Measurements from ENCODE around the gene FAM135A.
"Not testable (repeated sequence)": the region's sequence is repeated elsewhere in the genome, so short reads cannot be mapped to it uniquely, and the experiment has no call there.

The FAM135A gene

DNA sequence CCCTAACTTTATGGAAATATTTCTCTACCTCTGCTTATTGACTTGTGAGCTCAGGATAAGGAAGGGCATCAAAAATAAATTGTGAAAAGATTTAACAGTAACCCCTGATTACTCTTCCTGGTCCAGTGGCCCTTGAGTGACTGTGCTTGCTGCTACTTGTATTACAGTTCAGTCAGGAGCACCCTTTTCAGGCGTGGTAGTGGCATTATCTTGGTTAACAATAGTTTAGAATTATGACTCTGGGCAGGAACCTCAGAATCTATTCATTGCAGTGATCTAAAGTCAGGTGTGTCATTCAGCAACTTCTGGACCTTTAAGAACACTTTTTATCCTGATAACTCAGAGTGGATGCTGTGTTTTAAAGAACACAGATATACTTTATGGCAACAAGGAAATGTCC is 43.4 kb downstream of the FAM135A start:
- no peak for DNase-seq

DNA sequence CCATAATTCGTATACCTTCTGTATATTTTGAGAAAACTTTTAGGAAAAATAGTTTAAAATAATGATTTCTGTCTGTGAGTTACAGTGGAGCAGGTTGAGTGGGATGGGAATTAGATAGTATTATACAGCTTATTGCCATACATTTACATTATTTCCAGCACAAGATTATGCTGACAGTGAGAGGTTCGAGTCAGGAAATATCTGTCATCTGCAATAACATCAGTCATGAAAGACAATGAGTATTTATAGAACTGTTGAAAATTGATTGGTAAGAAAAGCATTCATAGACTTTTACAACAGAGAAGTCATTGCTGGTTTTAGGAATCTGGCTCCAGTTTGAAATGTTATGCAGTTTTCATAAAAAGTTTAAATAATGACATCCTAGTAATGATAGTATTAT is 45.9 kb downstream of the FAM135A start:
- no peak for DNase-seq

DNA sequence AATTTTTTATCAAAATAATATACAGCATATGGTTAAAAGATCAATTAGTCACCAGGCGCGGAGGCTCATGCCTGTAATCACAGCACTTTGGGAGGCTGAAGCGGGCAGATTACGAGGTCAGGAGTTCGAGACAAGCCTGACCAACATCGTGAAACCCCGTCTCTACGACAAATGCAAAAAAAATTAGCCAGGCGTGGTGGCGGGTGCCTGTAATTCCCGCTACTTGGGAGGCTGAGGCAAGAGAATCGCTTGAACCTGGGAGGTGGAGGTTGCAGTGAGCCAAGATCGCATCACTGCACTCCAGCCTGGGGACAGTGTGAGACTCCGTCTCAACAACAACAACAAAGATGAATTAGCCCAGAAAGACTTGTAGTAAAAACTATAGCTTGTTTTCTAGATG is 46.4 kb downstream of the FAM135A start:
- not testable (repeated sequence) for DNase-seq

DNA sequence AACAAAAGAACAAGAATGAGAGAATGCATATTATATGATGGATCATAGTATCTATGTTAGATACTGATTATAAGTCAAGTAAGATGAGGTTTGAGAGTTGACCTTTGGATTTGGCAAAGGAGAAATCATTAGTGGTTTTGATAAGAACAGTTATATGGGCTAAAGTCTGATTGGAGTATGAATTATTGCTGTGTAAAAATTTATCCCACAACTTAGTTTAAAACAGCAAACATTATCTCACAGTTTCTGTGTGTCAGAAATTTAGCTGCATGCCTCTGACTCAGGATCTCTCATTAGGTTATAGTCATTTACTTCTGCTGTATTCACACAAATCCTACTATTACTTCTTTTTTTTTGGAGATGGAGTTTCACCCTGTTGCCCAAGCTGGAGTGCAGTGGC is 56.7 kb downstream of the FAM135A start:
- no peak for DNase-seq

DNA sequence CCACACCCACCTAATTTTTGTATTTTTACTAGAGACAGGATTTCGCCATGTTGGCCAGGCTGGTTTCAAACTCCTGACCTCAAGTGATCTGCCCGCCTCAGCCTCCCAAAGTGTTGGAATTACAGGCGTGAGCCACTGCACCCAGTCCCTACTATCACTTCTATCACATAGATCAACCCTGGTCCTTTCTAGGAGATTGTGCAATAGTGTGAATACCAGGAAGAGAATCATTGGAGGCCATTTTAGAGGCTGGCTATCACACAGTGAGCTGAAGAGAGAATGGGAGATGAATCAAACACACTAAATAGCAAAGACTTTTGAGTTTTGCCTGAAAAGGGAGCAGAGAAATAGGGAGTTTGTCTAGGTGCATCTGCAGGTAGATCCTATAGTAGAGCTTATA is 57.2 kb downstream of the FAM135A start:
- not testable (repeated sequence) for DNase-seq

DNA sequence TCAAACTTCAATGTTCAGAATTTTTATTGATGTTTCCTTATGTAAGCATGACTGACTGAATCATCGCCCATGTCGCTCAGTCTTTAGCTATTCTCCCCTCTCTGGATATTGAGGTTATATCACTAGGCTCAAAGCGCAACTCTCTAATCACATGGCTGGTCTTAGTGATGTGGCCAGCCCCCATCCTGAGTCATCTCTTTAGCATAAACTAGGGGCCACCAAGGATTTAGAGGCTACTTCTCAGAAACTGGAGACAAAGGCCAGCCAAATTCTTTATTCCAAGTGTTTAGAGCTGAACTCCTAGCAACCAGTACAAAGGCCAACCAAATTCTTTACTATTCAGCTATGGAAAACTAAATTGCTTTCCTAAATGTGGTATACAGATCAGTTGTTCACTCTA is 61.4 kb downstream of the FAM135A start:
- peak in 1 of 58 donors; percentile 2 for DNase-seq

DNA sequence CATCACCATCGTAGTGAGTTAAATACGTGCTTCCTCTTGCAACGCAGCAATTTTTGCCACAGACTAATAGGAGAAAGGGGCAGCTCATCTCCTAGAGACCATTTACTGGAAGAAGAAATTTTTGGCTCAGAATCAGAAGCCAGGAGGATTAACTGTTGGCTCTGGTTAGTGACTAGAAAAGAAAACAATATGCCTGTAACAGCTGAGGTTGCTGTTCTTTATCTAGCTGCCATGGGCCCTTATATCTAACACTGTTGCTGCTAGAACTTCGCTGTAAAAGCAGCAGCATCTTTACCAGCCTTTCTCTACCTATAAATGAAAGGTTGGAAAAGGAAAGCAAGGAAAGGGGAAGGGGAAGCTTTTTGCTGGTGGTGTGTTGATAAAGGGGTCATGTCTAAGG is 65.9 kb downstream of the FAM135A start:
- no peak for DNase-seq

DNA sequence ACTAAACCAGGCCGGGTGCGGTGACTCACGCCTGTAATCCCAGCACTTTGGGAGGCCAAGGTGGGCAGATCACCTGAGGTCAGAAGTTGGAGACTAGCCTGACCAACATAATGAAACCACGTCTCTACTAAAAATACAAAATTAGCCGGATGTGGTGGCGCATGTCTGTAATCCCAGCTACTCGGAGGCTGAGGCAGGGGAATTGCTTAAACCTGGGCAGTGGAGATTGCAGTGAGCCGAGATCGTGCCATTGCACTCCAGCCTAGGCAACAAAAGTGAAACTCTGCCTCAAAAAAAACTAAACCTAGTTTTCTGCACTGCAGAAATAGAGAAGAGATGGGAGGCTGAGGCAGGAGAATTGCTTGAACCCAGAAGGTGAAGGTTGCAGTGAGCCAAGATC is 73.3 kb downstream of the FAM135A start:
- DNase-seq: not testable (repeated sequence)

DNA sequence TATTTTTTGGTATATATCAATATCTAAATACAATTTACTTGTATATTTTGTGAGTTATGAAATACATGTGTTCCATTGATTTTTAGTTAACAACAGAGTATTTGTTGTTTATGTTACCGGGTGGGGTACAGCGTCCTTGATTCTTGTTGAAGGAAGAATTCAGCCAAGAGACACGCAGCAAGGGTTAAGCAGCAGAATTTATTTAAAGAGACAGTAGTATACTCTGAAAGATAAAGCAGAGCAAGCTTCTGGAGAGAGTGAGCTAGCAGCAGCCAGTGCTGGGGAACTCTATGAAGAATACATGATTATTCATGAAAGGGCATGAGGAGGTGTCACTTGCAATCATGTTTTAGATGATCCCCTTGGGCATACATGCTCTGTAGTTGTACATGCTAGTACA is 76.1 kb downstream of the FAM135A start:
- no peak for DNase-seq

DNA sequence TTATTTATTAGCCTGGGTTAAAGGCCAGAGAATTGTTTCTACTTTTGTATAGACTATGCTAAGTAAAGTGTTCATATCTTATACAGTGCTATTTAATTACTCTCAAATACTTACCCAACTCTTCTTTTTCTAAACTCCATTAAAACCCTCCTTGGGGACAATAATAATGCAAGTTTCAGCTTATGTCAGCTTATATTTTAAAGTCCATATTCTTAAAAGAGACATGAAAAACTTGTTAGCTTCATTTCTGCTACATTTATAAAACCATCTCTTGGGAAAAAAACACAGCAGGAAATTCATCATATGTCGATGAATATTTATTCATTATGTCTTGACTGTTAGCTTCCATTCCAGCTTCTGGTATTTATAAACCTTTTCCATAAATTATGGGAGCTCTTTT is 81.5 kb downstream of the FAM135A start:
- DNase-seq: no peak

DNA sequence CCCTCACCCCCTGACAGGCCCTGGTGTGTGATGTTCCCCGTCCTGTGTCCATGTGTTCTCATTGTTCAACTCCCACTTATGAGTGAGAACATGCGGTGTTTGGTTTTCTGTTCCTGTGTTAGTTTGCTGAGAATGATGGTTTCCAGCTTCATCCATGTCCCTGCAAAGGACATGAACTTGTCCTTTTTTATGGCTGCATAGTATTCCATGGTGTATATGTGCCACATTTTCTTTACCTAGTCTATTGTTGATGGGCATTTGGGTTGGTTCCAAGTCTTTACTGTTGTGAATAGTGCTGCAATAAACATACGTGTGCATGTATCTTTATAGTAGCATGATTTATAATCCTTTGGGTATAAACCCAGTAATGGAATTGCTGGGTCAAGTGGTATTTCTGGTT is 82.5 kb downstream of the FAM135A start:
- not testable (repeated sequence) for DNase-seq

DNA sequence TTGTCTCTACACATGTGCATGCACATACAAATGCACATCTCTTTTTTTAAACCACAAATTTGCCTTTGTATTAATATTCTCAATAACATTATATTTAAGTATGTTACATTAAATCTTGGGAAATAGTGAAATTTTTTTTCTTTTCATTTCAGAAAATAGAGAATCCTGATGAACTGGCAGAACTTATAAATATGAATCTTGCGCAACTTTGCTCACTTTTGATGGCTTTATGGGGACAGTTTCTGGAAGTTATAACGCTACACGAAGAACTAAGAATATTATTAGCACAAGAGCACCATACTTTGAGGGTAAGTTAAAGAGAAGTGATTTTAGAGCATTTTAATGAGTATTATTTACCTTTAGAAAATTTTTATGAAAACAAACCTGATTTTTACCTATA is 89.2 kb downstream of the FAM135A start:
- no peak for DNase-seq

DNA sequence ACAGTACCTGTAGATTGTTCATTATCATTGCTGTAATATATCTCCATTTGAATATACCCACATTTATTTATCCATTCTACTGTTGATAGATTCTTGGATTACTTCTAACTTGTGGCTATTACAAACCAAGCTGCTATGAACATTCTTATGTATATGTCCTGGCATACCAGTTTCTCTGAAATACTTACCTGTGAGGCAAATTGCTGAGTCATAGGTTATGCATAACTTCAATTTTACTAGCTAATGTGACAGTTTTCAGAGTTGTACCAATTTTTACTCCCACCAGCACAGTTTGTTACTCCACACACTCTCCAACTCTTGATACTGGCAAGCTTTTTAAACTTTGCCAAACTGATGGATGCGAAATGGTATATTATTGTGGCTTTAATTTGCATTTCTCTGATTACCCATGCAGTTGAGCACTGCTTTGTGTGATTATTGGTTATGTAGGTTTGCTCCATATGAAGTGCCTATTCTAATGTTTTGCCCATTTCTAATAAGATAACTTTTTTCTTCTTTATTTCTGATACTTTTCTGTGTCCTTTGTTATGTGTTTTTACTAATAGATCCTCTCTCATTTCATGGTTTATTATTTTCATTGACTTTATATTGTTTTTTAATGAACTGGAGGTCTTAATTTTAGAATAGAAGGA is 90.6 kb downstream of the FAM135A start:
- DNase-seq: no peak

DNA sequence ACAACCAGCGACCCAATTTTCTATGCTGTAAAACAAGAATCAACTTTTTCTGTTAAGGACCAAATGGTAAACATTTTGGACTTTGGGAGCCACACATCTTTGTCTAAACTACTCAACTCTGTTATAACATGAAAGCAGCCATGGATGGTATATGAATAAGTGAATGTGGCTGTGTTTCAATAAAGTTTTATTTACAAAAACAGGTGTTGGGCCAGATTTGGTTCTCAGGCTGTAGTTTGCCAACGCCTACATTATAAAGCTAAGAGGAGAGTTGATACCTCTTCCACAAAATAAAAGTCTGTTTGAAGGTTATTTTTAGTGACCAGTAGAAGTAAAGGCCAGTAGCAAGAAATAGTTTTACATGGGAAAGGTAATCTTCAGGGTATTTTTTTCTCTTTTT is 93.0 kb downstream of the FAM135A start:
- DNase-seq: no peak

DNA sequence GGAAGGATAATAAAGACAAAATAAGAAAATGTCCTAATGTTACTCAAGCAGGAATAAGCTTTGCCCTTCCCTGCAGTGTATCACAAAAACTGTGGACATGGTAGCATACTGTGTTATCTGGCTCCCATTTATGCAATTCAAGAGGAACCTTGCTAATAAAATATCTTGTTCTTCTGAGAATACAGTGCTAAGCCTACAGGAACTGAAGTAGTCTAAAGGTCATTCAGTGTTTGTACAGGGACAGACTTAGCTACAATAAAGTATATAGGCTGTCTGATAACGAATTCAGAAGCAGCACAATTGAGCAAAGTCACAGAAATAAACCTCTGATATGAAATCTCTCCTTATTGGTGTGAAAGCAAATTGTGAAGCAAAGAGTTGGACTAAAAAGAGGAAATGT is 93.9 kb downstream of the FAM135A start:
- no peak for DNase-seq

DNA sequence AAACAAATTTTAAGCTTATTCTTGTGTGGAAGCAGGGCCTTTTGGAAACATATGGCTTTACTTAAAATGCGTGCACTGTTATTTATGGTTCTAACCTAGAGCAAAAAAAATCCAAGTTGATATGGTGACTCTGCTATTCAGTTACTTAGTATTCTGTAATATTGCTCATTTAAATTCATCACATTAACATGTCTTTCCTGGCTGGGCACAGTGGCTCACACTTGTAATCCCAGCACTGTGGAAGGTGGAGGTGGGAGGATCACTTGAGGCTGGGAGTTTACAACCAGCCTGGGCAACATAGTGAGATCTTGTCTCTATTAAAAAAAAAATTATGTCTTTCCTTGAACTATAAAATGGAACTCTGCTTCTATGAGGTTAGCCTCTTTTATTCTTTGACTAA is 95.6 kb downstream of the FAM135A start:
- DNase-seq: peak in 1 of 58 donors; percentile 4

DNA sequence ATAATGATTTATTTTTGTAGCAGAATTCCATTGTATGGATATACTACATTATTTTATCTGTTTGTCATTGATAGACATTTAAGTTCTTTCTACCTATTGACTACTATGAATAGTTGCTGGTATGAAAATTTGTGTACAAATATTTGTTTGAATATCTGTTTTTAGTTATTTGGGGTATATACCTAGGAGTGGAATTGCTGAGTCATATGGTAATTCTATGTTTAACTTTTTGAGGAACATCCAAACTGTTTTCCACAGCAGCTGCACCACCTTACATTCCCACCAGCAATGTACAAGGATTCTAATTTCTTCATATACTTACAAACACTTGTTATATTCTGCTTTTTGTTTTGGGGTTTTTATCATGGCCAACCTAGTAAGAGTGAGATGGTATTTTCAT is 97.3 kb downstream of the FAM135A start:
- no peak for DNase-seq

DNA sequence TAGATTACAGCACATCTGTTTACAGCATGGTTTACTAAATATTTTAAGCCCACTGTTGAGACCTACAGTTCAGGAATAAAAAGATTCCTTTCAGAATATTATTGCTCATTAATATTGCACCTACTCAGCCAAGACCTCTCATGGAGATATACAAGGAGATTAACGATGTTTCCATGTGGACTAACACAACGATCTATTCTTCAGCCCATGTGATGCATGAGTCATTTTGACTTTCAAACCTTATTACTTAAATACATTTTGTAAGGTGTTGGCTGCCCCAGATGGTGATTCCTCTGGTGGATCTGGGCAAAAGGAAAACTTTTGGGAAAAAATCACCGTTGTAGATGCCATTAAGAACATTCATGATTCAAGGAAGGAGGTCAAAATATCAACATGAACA is 105.4 kb downstream of the FAM135A start:
- no peak for DNase-seq

DNA sequence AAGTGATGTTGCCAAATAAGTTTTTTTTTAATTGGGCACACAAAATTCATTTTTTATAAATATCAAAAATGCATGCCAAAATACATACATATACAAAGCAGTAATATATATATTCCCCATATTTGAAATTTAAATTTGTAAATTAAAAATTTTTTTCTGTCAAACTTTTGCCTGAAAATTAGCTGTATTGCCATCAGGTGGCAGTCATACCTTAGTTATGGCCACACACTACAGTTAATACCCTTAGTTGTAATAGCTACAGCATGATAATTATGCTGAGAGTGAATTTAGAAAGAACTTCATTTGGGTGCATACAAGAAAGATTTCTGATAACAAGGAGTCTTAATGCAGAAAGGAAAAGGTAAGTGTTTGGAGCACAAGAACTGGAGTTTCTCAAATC is 107.3 kb downstream of the FAM135A start:
- DNase-seq: no peak

DNA sequence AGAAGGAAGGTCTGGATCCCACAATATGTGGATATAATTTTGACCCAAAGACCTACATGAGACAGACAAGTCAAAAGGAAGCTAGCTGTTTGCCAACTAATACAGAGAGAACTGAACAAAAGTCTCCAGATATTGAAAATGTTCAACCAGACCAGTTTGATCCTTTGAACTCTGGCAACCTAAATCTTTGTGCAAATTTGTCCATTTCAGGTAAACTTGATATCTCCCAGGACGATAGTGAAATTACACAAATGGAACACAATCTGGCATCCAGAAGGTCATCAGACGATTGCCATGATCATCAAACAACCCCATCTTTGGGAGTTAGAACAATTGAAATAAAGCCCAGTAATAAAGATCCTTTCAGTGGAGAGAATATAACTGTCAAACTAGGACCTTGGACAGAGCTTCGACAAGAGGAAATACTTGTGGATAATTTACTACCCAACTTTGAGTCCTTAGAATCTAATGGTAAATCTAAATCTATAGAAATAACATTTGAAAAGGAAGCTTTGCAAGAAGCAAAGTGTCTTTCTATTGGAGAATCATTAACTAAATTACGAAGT is 111.5 kb downstream of the FAM135A start:
- no peak for DNase-seq

DNA sequence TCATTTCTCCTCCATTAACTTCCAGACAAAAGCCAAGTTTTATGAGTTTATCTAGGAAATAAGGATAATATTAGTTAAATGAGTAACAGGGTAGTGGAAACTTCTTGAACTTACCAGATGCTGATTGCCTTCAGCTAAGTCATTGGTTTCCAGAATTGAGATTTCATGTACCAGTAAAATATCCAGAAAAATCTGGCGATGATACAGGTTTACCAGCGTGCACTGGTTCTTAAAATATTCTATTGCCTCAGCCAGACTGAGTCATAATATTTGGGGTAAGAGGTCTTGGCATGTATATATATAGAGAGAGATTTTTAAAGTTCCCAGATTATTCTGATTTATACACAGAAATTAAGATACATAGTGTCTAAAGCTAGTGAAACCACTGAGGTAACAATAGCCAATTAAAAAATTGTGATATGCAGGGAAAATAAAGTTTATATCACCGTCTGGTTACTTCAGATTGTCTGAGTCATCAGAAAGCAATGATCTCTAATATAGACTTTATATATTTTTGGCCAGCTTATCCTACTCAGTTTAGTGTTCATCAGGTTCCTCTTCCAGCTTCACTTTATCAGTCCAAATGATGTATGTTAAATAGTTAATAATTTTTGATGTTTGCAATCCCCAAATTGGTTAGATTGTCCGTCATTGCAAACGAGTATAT is 113.9 kb downstream of the FAM135A start:
- DNase-seq: no peak

DNA sequence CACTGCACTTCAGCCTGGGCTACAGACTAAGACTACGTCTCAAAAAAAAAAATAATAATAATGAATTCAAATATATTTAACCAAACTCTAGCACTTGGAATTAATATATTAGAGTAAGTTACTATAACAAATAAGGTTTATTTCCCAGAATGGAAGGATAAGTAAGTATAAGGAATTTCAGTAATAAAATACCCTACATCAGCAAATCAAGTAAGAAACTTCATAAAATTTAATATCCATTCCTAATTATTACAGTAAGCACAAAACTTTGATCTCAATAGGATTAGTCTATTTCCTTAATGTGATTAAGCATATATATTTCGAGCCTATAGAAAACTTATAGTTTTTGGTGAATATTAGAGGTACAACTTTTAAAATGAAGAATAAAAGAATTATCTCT is 116.7 kb downstream of the FAM135A start:
- DNase-seq: no peak

DNA sequence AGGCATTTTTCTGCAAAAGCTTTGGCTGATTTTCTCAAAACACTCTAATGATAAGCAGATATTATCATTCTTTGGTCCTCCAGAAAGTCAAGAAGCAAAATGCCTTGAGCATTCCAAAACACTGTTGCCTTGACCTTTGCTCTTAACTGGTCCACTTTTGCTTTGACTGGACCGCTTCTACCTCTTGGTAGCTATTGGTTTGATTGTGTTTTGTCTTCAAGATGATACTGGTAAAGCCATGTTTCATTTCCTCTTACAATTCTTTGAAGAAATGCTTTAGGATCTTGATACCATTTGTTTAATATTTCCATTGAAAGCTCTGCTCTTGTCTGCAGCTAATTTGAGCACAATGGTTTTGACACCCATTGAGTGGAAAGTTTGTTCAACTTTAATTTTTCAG is 117.8 kb downstream of the FAM135A start:
- DNase-seq: no peak

Measured in anterior cingulate cortex (tissue), 58 donors.